Astrocyte (in vitro differentiated cells and primary cell): ENCODE data around the gene GAB1.

ENCODE experiments used
- CTCF ChIP-seq: IDR thresholded peaks from 2 replicates; pipeline ENCODE4 v1.5.1; 2011; ENCODE audit warnings: low read depth, mild to moderate bottlenecking, inconsistent platforms, low read length, moderate library complexity; ENCODE audit not compliant: insufficient read depth
- EZH2 ChIP-seq: IDR thresholded peaks from 2 replicates; pipeline ENCODE4 v1.6.1; 2012; ENCODE audit warnings: mild to moderate bottlenecking, low read length, inconsistent platforms; ENCODE audit not compliant: insufficient read depth

GRCh38 chr4:143380629-143381028, 44.0 kb downstream of the GAB1 start:
- TF ChIP-seq CTCF, result no peak
- no peak for TF ChIP-seq EZH2
